Measurements from ENCODE around the gene OLFML2B. TPM values are rescaled to one million over a fixed set of nuclear protein-coding genes. Genes with fewer than 3 reads are reported as not detected.

The OLFML2B gene
- total RNA-seq, 4 donors from 2014 or later, result 18.6 to 42.3 (median 20.9) TPM

DNA sequence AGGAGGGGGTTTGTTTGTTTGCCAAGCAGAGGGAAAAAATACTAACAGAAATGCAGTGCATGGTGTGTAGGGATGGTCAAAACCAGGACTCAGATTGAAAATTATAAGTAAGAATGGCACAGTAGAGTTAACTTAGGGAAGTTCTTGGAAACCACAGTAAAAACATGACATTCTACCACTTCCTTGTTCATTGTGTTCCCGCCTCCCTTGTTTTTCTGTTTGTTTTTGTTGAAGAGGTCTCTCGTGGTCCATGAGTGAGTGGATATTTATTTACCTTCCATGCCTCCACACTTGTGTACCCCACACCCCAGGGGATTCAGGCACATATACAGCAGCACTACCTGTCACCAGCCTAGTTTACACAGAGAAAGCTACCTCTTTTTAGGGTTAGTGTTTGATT lies 69.6 kb downstream of the OLFML2B start:
- Histone ChIP-seq H3K27ac (peak overlapping the region in 3 of 4 donors; percentile 17 to 58 (median 30)), H3K4me1 (peaks cover 0 to 52% (median 12%) of the 10 kb centered on the region in 4 donors), H3K9me3 (no peaks in the 10 kb centered on the region), H3K36me3 (peaks cover 0 to 11% (median 0%) of the 10 kb centered on the region in 3 donors), H3K4me3 (no peak overlapping the region), H3K27me3 (no peaks in the 10 kb centered on the region)
- WGBS, 2 donors, result 7 to 11% methylated on average over 2 of the region's 2 CpGs
- TF ChIP-seq POLR2A (IDR thresholded peaks at IDR 0.05) (no peak), EP300 (IDR thresholded peaks at IDR 0.05) (no peak)
- TF ChIP-seq, protein P1, sequence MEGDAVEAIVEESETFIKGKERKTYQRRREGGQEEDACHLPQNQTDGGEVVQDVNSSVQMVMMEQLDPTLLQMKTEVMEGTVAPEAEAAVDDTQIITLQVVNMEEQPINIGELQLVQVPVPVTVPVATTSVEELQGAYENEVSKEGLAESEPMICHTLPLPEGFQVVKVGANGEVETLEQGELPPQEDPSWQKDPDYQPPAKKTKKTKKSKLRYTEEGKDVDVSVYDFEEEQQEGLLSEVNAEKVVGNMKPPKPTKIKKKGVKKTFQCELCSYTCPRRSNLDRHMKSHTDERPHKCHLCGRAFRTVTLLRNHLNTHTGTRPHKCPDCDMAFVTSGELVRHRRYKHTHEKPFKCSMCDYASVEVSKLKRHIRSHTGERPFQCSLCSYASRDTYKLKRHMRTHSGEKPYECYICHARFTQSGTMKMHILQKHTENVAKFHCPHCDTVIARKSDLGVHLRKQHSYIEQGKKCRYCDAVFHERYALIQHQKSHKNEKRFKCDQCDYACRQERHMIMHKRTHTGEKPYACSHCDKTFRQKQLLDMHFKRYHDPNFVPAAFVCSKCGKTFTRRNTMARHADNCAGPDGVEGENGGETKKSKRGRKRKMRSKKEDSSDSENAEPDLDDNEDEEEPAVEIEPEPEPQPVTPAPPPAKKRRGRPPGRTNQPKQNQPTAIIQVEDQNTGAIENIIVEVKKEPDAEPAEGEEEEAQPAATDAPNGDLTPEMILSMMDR (IDR thresholded peaks at IDR 0.05), result no peak
- DNase-seq (ENCODE audit: low spot score in 2 of 2), result no peak

DNA sequence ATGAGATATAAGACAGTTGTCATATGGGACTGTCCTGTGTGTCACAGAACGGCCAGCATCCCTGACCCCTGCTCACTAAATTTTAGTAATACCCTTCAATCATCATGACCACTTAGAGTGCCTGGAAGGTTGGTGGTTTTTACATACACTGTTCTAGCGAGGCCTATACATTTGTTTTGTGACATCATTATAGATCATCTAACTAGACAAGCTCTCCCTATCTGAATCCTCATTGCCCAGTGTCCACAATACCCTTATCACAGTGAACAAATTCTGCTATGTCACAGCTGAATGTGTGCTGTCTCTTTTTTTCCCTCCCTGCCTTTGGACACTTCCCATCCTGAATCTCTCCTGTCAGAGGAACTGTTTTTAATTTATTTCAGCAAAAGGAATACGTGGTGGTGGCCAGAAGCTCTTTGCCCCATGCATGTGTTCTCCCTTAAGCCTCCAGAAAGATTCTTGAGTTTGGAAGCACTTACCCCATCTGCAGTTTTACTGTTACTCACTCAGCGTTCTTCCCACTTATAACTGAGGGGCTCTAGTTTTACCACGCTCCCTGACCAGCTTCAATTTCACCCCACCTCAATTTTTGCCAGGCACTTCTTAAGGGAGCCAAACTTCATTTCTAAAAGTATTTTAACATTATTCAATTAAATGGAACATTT lies 70.3 kb downstream of the OLFML2B start:
- no peaks in the 10 kb centered on the region for H3K9me3 ChIP-seq
- WGBS, 2 donors, result 77 to 80% methylated on average over 5 of the region's 5 CpGs
- DNase-seq (ENCODE audit: low spot score in 2 of 2), result no peak
- peaks cover 0 to 4% (median 0%) of the 10 kb centered on the region in 3 donors for H3K36me3 ChIP-seq
- no peaks in the 10 kb centered on the region for H3K27me3 ChIP-seq
- TF ChIP-seq, protein P1 (IDR thresholded peaks at IDR 0.05), result no peak
- TF ChIP-seq POLR2A (IDR thresholded peaks at IDR 0.05), result no peak
- no peak for TF ChIP-seq EP300 (IDR thresholded peaks at IDR 0.05)
- H3K4me1 ChIP-seq, result peaks cover 0 to 56% (median 12%) of the 10 kb centered on the region in 4 donors
- peak overlapping the region in 2 of 4 donors; percentile 30 to 58 for H3K27ac ChIP-seq
- no peak overlapping the region for H3K4me3 ChIP-seq

DNA sequence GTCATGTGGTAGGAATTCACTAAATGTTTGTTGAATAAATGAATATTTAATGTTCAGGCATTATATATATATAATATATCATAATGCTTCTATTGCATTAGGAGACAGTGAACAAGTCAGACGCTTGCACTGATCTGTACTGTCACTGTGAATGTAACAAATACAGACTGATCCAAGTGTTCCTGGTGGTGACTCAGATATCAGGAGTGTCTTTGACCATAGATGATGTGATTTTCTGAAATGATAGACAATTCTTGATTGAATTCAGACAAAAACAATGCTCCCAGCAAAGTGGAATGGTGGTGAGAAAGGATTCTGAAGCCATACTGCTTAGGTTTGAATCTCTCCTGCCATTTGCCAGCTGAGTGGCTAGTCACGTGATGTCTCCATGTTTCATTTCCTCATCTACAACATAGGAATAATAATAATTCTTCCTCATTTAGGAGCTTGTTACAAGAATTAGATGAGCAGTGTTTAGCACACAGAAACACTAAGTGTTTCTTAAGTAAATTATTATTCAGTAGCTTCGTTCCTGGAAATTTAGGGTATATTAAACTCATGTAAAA lies 71.0 kb downstream of the OLFML2B start:
- Histone ChIP-seq H3K4me1 (peaks cover 0 to 54% (median 12%) of the 10 kb centered on the region in 4 donors), H3K4me3 (no peak overlapping the region), H3K27ac (no peak overlapping the region), H3K27me3 (no peaks in the 10 kb centered on the region), H3K36me3 (no peaks in the 10 kb centered on the region), H3K9me3 (no peaks in the 10 kb centered on the region)
- no peak for DNase-seq (ENCODE audit: low spot score in 2 of 2)
- 86 to 87% methylated on average over 3 of the region's 3 CpGs for WGBS, 2 donors
- no peak for TF ChIP-seq EP300 (IDR thresholded peaks at IDR 0.05)

- no peak for DNase-seq (ENCODE audit: low spot score in 2 of 2)
- WGBS, 2 donors, result 86 to 97% methylated on average over 1 of the region's 1 CpG
- Histone ChIP-seq H3K4me1 (peaks cover 0 to 47% (median 12%) of the 10 kb centered on the region in 4 donors), H3K4me3 (no peak overlapping the region), H3K9me3 (no peaks in the 10 kb centered on the region), H3K36me3 (no peaks in the 10 kb centered on the region), H3K27me3 (no peaks in the 10 kb centered on the region), H3K27ac (no peak overlapping the region)
- TF ChIP-seq POLR2A (IDR thresholded peaks at IDR 0.05) (no peak), EP300 (IDR thresholded peaks at IDR 0.05) (no peak)
- TF ChIP-seq, protein P1 (IDR thresholded peaks at IDR 0.05), result no peak
Observed at GRCh38 chr1:161951646-161952045, 72.0 kb downstream of the OLFML2B start.

GRCh38 chr1:161950377-161950776 lies 73.3 kb downstream of the OLFML2B start:
- Histone ChIP-seq H3K9me3 (no peaks in the 10 kb centered on the region), H3K4me3 (no peak overlapping the region), H3K4me1 (peaks cover 0 to 49% (median 12%) of the 10 kb centered on the region in 4 donors), H3K27me3 (no peaks in the 10 kb centered on the region), H3K36me3 (no peaks in the 10 kb centered on the region), H3K27ac (no peak overlapping the region)
- DNase-seq (ENCODE audit: low spot score in 2 of 2), result no peak
- TF ChIP-seq POLR2A (IDR thresholded peaks at IDR 0.05), result no peak
- TF ChIP-seq EP300 (IDR thresholded peaks at IDR 0.05), result no peak
- TF ChIP-seq, protein P1 (IDR thresholded peaks at IDR 0.05), result no peak
- WGBS, 2 donors, result 88 to 92% methylated on average over 1 of the region's 1 CpG
